K562 (cell line): ENCODE results near the gene INSIG1. TPM values are rescaled to one million over a fixed set of nuclear protein-coding genes. Genes with fewer than 3 reads are reported as not detected.
A peak's percentile ranks its signal among the peaks of the same experiment; 100 is the strongest.

Experiments
- EGR1 ChIP-seq: fragments of 450-650 bp; conservative IDR thresholded peaks from 2 replicates; pipeline ENCODE4 v1.6.1; 2017; ENCODE audit warnings: mild to moderate bottlenecking
- L3MBTL2 ChIP-seq: fragments of 450-650 bp; IDR thresholded peaks from 2 replicates; pipeline ENCODE4 v1.6.1; 2016; ENCODE audit warnings: mild to moderate bottlenecking, moderate library complexity
- PHF20 ChIP-seq: fragments of 450-650 bp; IDR thresholded peaks from 2 replicates; pipeline ENCODE4 v1.6.1; 2018; ENCODE audit not compliant: partially characterized antibody
- SIN3B ChIP-seq: fragments of 450-650 bp; IDR thresholded peaks from 2 replicates; pipeline ENCODE4 v1.6.1; 2017; ENCODE audit warnings: low read depth, mild to moderate bottlenecking, moderate library complexity
- SP1 ChIP-seq: sonication (generic); formaldehyde crosslinking; IDR thresholded peaks from 2 replicates; pipeline ENCODE4 v1.8.1; 2022; ENCODE audit warnings: mild to moderate bottlenecking, missing genetic modification reagents
- YY1 ChIP-seq, 3 experiments: IDR thresholded peaks; 2 replicates each; pipeline ENCODE4 v1.6.1; 2011; ENCODE audit warnings: low read length in 2 of 3, mild to moderate bottlenecking in 2 of 3, moderate library complexity in 2 of 3, borderline replicate concordance in 1 of 3, control low read depth in 1 of 3, low read depth in 1 of 3; ENCODE audit not compliant: insufficient read depth in 3 of 3, insufficient replicate concordance in 2 of 3, control insufficient read depth in 1 of 3, insufficient read length in 1 of 3; ENCODE audit errors: extremely low read depth in 1 of 3
- ZNF274 ChIP-seq: IDR thresholded peaks from 2 replicates; pipeline ENCODE4 v1.6.1; 2011; ENCODE audit warnings: low read depth, mild to moderate bottlenecking, low read length, moderate library complexity, borderline replicate concordance
- ZNF57 ChIP-seq: fragments of 450-650 bp; formaldehyde crosslinking; IDR thresholded peaks from 2 replicates; pipeline ENCODE4 v1.4.0; 2020; ENCODE audit warnings: mild to moderate bottlenecking, moderate library complexity
- polyA plus RNA-seq, 8 experiments: library from polyadenylated mRNA; depleted of rRNA in 4 of 8; stranded (reverse) in 5 of 8; unstranded in 3 of 8; fragments of >200 nt; fragmentation: Nextera tagmentation in 2 of 8; fragmentation: Illumina TruSeq in 1 of 8; extraction: Ambion mirVana in 2 of 8; extraction: Trizol in 1 of 8; gene quantifications; 2 replicates each; pipeline versions ENCODE4 v1.2.1 to v1.2.3, GENCODE V29; 2011 to 2014; ENCODE audit warnings: inconsistent platforms in 1 of 8, missing spikeins in 1 of 8
- total RNA-seq, 7 experiments: library from RNA; depleted of rRNA in 6 of 7; stranded (reverse); fragments of >200 nt in 6 of 7; fragmentation: Illumina TruSeq in 2 of 7; extraction: Trizol in 2 of 7; gene quantifications; 2 replicates each; pipeline versions ENCODE4 v1.2.1 to v1.2.3, GENCODE V29; 2011 to 2021; ENCODE audit warnings: low replicate concordance in 1 of 7
- TF ChIP-seq, protein P1 (sequence below): fragments of 450-650 bp; formaldehyde crosslinking; IDR thresholded peaks from 2 replicates; pipeline ENCODE4 v1.4.0; 2020; ENCODE audit warnings: mild to moderate bottlenecking
- TF ChIP-seq, protein P2 (sequence below), 2 experiments: fragments of 450-650 bp; IDR thresholded peaks; 2 replicates each; pipeline ENCODE4 v1.6.1; 2016; ENCODE audit warnings: mild to moderate bottlenecking in 2 of 2, borderline replicate concordance in 1 of 2, low read depth in 1 of 2, moderate library complexity in 1 of 2
- TF ChIP-seq, protein P3 (sequence below): fragments of 450-650 bp; IDR thresholded peaks from 2 replicates; pipeline ENCODE4 v1.6.1; 2018; ENCODE audit warnings: mild to moderate bottlenecking, low read depth; ENCODE audit not compliant: partially characterized antibody
- TF ChIP-seq, protein P4 (sequence below): fragments of 250-450 bp; sonication (Bioruptor Pico); IDR thresholded peaks from 2 replicates; pipeline ENCODE4 v1.5.0; 2020; ENCODE audit warnings: mild to moderate bottlenecking
- TF ChIP-seq, protein P5 (sequence below): sonication (generic); formaldehyde crosslinking; IDR thresholded peaks from 2 replicates; pipeline ENCODE4 v1.8.1; 2023; ENCODE audit warnings: mild to moderate bottlenecking, missing genetic modification reagents

The INSIG1 gene
- total and polyA plus RNA-seq, 9 of the 15 experiments (the other 6 are each of a cell fraction or from before 2014, with no cell fraction given) = 57.1 to 787 (median 238) TPM

DNA sequence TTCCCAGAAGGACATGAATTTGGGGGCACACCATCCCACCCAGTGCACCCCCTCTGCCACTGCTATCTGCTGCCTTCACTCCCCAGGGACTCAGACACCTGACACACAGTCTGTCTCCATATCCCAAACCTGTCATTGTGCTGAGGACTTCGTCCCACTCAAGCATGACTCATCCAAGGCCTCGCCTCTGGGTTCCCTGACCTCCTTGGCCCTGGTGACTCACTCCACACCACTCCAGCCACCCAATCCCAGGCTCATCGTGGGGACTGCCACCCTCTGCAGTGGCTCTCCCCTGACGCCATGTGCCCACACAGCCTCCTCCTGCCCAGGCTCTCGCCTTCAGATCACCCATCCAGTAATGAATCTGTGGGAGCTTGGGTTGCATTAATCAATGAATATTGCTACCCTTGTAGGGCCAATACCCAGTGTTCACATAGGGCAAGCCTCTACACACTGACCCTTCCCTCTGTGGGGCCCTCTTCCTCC is 6.6 kb upstream of the INSIG1 start (continued):
- no peak for TF ChIP-seq PHF20
- TF ChIP-seq EGR1 = peak; percentile 87
- TF ChIP-seq SIN3B = no peak
- TF ChIP-seq, protein P1, sequence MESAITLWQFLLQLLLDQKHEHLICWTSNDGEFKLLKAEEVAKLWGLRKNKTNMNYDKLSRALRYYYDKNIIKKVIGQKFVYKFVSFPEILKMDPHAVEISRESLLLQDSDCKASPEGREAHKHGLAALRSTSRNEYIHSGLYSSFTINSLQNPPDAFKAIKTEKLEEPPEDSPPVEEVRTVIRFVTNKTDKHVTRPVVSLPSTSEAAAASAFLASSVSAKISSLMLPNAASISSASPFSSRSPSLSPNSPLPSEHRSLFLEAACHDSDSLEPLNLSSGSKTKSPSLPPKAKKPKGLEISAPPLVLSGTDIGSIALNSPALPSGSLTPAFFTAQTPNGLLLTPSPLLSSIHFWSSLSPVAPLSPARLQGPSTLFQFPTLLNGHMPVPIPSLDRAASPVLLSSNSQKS (CRISPR knock-in tag) = no peak
- TF ChIP-seq, protein P2, sequence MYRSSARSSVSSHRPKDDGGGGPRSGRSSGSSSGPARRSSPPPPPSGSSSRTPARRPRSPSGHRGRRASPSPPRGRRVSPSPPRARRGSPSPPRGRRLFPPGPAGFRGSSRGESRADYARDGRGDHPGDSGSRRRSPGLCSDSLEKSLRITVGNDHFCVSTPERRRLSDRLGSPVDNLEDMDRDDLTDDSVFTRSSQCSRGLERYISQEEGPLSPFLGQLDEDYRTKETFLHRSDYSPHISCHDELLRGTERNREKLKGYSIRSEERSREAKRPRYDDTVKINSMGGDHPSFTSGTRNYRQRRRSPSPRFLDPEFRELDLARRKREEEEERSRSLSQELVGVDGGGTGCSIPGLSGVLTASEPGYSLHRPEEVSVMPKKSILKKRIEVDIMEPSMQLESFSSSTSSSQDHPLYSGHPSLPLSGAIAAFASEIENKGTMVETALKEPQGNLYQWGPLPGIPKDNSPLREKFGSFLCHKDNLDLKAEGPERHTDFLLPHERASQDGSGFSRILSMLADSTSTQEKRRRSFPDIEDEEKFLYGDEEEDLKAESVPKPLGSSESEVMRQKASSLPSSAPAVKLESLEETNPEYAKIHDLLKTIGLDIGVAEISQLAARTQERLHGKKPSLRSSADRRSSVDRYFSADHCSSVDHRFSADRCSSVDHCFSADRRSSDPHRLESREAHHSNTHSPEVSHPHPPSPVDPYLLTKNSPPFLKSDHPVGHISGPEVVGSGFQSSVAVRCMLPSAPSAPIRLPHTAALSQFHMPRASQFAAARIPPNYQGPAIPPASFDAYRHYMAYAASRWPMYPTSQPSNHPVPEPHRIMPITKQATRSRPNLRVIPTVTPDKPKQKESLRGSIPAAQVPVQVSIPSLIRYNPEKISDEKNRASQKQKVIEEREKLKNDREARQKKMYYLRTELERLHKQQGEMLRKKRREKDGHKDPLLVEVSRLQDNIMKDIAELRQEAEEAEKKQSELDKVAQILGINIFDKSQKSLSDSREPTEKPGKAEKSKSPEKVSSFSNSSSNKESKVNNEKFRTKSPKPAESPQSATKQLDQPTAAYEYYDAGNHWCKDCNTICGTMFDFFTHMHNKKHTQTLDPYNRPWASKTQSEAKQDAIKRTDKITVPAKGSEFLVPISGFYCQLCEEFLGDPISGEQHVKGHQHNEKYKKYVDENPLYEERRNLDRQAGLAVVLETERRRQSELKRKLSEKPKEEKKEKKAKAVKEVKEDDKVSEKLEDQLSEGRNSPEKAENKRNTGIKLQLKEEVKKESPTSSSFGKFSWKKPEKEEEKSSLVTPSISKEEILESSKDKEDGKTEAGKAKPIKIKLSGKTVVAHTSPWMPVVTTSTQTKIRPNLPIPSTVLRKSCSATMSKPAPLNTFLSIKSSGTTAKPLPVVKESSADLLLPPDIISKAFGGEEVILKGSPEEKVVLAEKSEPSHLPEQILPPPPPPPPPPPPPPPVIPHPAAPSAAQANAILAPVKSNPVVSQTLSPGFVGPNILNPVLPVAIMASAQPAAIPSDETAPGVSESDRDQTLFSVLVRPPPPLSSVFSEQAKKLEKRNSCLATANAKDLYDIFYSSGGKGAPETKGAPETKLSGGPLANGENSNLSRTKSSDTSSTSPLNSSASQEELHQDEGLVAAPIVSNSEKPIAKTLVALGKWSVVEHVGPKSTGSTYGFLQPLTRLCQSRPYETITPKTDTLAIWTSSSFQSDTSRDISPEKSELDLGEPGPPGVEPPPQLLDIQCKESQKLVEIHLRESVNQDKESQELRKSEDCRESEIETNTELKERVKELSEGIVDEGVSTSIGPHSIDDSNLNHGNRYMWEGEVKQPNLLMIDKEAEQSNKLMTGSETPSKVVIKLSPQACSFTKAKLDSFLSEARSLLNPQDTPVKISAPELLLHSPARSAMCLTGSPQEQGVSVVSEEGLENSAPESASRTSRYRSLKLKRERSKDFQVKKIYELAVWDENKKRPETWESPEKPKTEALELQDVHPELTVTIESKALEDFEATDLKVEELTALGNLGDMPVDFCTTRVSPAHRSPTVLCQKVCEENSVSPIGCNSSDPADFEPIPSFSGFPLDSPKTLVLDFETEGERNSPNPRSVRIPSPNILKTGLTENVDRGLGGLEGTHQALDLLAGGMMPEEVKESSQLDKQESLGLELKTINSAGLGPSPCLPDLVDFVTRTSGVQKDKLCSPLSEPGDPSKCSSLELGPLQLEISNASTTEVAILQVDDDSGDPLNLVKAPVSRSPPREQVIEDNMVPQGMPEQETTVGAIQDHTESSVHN (IDR thresholded peaks at IDR 0.05; ENCODE audit: borderline replicate concordance in 1 of 2, low read depth in 1 of 2) = peak in 1 of 2 experiments; percentile 80; a peak in 1 of 4 replicates
- TF ChIP-seq, protein P3, sequence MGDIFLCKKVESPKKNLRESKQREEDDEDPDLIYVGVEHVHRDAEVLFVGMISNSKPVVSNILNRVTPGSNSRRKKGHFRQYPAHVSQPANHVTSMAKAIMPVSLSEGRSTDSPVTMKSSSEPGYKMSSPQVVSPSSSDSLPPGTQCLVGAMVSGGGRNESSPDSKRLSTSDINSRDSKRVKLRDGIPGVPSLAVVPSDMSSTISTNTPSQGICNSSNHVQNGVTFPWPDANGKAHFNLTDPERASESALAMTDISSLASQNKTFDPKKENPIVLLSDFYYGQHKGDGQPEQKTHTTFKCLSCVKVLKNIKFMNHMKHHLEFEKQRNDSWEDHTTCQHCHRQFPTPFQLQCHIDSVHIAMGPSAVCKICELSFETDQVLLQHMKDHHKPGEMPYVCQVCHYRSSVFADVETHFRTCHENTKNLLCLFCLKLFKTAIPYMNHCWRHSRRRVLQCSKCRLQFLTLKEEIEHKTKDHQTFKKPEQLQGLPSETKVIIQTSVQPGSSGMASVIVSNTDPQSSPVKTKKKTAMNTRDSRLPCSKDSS = no peak
- TF ChIP-seq, protein P4, sequence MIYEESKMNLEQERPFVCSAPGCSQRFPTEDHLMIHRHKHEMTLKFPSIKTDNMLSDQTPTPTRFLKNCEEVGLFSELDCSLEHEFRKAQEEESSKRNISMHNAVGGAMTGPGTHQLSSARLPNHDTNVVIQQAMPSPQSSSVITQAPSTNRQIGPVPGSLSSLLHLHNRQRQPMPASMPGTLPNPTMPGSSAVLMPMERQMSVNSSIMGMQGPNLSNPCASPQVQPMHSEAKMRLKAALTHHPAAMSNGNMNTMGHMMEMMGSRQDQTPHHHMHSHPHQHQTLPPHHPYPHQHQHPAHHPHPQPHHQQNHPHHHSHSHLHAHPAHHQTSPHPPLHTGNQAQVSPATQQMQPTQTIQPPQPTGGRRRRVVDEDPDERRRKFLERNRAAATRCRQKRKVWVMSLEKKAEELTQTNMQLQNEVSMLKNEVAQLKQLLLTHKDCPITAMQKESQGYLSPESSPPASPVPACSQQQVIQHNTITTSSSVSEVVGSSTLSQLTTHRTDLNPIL = no peak
- peak; percentile 49; the same call in 1 of the 2 replicates for TF ChIP-seq SP1 (CRISPR knock-in tag)
- TF ChIP-seq L3MBTL2 = peak; percentile 94
- TF ChIP-seq, protein P5, sequence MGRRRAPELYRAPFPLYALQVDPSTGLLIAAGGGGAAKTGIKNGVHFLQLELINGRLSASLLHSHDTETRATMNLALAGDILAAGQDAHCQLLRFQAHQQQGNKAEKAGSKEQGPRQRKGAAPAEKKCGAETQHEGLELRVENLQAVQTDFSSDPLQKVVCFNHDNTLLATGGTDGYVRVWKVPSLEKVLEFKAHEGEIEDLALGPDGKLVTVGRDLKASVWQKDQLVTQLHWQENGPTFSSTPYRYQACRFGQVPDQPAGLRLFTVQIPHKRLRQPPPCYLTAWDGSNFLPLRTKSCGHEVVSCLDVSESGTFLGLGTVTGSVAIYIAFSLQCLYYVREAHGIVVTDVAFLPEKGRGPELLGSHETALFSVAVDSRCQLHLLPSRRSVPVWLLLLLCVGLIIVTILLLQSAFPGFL (CRISPR knock-in tag) = no peak
- TF ChIP-seq ZNF274 = no peak
- TF ChIP-seq ZNF57 (CRISPR knock-in tag) = no peak
- no peak for TF ChIP-seq YY1 (IDR thresholded peaks at IDR 0.05; ENCODE audit: borderline replicate concordance in 1 of 3, control insufficient read depth in 1 of 3, extremely low read depth in 1 of 3, insufficient read depth in 3 of 3, insufficient read length in 1 of 3, insufficient replicate concordance in 2 of 3, low read depth in 1 of 3, low read length in 2 of 3)
